GM08714 (cell line): ENCODE data around the gene MPZL1.
"Not testable (repeated sequence)": the region's sequence is repeated elsewhere in the genome, so short reads cannot be mapped to it uniquely, and the experiment has no call there.

Experiments used
- H3K4me3 ChIP-seq: fragments of 200-500 bp; sonication (Bioruptor generic); 2 replicates; pipeline ENCODE4 v1.5.1; 2014; ENCODE audit warnings: mild to moderate bottlenecking, low read length, inconsistent platforms
- ZNF274 ChIP-seq: IDR thresholded peaks from 2 replicates; pipeline ENCODE4 v1.6.1; 2012; ENCODE audit warnings: mild to moderate bottlenecking, low read depth, low read length

MPZL1 gene

GRCh38 chr1:167706931-167707877 is 14.6 kb upstream of the MPZL1 start:
- TF ChIP-seq ZNF274, result no peak
- H3K4me3 ChIP-seq, result peak overlapping the region; percentile 43; the same call in 1 of the 2 replicates

DNA sequence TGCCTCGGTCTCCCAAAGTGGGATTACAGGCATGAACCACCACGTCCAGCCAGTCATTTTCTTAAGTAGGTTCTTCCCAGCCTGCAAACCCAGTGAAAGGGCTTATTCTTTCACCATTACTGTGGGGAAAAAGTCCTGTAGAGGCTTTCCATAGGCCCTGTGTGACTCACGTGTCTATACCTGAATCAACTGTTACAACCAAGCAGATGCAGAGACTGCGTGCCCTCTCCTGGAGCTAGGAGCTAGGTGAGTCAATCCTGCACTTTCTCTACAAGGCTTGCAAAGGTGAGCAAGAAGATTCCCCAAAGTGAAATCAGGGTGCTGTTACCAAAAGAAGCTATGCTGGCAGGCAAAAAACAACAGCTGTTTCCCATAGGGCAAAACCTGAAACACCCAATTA is 13.8 kb upstream of the MPZL1 start:
- TF ChIP-seq ZNF274, result no peak
- no peak overlapping the region; the same call in 1 of the 2 replicates for H3K4me3 ChIP-seq

DNA sequence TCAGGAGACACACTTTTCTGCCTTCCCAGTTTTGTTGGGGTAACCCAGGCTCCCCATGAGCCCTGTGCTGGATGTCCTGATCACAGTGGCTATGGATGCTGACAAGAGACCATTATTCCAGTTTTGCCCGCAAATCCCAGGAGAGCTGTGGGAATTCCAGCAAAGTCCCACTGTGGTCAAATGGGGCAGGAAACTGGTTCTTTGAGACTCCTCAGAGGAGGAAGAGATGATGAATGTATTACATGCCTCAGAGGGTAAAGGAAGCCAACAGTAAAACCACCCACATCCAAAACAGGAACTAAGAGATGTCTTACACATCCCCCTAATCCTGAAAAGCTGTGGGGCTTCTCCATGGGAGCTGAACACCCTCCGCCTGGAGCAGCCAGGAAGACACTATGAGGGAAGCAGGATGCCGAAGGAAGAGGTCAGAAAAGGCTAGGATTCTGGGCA is 12.8 kb upstream of the MPZL1 start:
- H3K4me3 ChIP-seq, result no peak overlapping the region
- no peak for TF ChIP-seq ZNF274

- H3K4me3 ChIP-seq, result no peak overlapping the region
- no peak for TF ChIP-seq ZNF274
Measured at GRCh38 chr1:167710836-167711235, 10.9 kb upstream of the MPZL1 start.

DNA sequence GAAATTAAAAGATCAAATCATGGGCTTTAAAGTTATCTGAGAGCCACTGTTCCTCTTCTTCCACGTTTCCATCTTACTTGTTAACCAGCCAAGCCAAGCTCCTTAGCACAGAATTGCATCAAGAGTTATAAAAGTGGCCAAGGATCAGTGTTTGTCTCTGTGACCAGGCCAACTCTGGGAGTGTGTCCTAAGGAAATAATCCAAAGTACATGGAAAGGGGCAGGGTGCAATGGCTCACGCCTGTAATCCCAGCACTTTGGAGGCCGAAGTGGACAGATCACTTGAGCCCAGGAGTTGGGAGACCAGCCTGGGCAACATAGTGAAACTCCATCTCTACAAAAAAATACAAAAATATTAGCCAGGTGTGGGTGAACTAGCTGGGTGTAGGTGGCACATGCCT is 10.0 kb upstream of the MPZL1 start:
- no peak overlapping the region for H3K4me3 ChIP-seq

DNA sequence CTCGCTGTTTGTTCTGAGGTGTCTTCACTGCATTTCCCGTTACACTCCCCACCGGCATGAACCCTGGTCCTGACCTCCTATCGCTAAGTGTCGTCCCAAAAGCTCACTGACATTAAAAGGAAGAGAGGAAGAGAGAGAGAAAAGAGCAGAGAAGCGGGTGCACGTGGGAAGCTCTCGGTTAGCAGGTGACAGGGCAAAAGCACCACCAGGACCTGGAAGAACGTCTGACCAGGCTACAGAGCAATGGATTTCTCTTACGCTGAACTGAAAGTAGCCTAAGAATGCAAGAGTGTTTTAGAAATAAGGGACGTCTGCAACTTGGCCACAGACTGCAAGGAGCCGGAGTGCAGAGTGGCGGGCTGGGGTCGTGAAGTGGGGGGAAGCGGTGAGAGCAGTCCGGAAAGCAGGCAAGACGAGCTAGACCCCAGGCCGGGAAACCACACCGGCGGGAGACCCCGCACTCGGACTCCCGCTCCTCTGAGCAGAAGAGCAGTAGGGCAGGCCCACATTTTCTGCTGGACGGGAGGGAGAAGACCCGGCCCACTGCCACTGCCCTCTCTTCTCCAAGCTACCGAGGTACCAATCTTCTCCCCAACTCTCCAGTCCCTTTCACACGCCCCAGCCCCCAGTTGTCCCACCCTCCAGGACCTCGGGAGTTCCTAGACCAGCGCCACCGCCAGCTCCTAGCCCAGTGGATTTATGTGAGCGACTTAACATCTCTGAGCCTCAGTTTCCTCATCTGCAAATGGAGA is 8.3 kb upstream of the MPZL1 start:
- TF ChIP-seq ZNF274, result no peak
- H3K4me3 ChIP-seq, result peak overlapping the region; percentile 92

More for the DNA sequence above, 10.0 kb upstream of the MPZL1 start:
- TF ChIP-seq ZNF274, result no peak

- H3K4me3 ChIP-seq, result peak overlapping the region; percentile 92
- no peak for TF ChIP-seq ZNF274
Measured at GRCh38 chr1:167714098-167714438, 7.7 kb upstream of the MPZL1 start.

DNA sequence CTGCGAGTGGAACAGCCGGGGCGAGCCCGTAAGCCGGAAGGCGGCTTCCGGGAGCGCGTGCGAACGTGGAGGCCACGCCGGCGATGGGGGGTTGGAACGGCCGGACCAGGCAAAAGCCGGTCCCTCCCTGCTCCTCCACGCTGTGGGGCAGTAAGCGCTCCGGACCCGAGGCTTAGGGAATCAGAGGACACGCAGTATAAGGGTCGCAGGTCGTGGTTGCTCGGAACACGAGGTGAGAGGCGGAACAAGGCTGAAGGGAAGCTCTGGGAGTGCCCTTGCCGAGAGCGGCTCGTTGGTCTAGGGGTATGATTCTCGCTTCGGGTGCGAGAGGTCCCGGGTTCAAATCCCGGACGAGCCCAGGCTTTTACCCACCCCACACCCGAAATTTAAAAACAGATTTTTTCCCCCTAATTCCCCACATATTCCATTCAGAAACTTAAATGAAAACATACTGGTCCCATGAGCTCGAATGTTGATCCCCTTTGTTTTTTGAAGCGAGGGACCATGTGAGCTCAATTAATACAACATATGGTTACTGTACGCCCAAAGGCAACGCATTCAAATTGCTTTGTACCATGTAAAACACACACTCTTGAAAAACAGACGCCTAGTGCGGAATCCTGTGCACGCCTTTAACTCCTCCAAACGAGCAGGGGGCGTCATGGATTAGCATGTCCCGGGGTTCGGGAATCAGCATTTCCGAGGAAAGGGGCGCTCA is 7.2 kb upstream of the MPZL1 start:
- TF ChIP-seq ZNF274, result no peak
- peak overlapping the region; percentile 92 for H3K4me3 ChIP-seq

GRCh38 chr1:167715157-167715999 is 6.4 kb upstream of the MPZL1 start:
- TF ChIP-seq ZNF274, result no peak
- H3K4me3 ChIP-seq, result peak overlapping the region; percentile 92

DNA sequence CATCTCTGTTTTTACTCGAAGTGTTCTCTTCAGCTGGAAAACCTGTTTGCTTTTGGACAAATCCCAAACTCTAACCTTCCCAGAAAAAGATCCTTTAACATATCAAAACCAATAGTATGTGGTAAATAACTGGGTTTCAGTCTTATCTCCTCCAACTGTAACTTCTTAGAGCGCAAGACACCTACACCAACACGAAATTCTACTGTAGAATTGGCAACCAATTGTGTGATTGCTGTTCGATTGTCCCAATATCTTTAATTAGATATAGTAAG is 5.8 kb upstream of the MPZL1 start:
- peak overlapping the region; percentile 62 for H3K4me3 ChIP-seq
- TF ChIP-seq ZNF274, result no peak

GRCh38 chr1:167717351-167717750 is 4.4 kb upstream of the MPZL1 start:
- no peak overlapping the region for H3K4me3 ChIP-seq
- no peak for TF ChIP-seq ZNF274

- no peak for TF ChIP-seq ZNF274
- no peak overlapping the region for H3K4me3 ChIP-seq
Measured at GRCh38 chr1:167718914-167719691, 2.7 kb upstream of the MPZL1 start.

- H3K4me3 ChIP-seq, result not testable (repeated sequence)
Measured at GRCh38 chr1:167719715-167720421, 1.9 kb upstream of the MPZL1 start.
